ENCODE data around the gene PLXNB3.

The PLXNB3 gene

GRCh38 chrX:153778684-153779101 is 14.6 kb downstream of the PLXNB3 start:
- Mint-ChIP-seq H3K36me3 (ENCODE audit: low read depth) (no peaks in the 10 kb centered on the region), H3K4me3 (no peak overlapping the region), H3K9me3 (no peaks in the 10 kb centered on the region), H3K27me3 (ENCODE audit: low read depth) (peaks cover 3% of the 10 kb centered on the region), H3K27ac (no peak overlapping the region), H3K4me1 (ENCODE audit: low read depth) (peaks cover 3% of the 10 kb centered on the region)
- no peak for DNase-seq (ENCODE audit: low spot score)

GRCh38 chrX:153779891-153780677 is 16.0 kb downstream of the PLXNB3 start:
- DNase-seq (ENCODE audit: low spot score), result no peak
- H3K27me3 Mint-ChIP-seq (ENCODE audit: low read depth), result peaks cover 3% of the 10 kb centered on the region
- peaks cover 3% of the 10 kb centered on the region for H3K4me1 Mint-ChIP-seq (ENCODE audit: low read depth)
- no peaks in the 10 kb centered on the region for H3K36me3 Mint-ChIP-seq (ENCODE audit: low read depth)
- no peaks in the 10 kb centered on the region for H3K9me3 Mint-ChIP-seq
- no peak overlapping the region for H3K27ac Mint-ChIP-seq
- H3K4me3 Mint-ChIP-seq, result no peak overlapping the region

- no peak for DNase-seq (ENCODE audit: low spot score)
- Mint-ChIP-seq H3K27me3 (ENCODE audit: low read depth) (peaks cover 3% of the 10 kb centered on the region), H3K27ac (no peak within 1 kb of the TSS), H3K9me3 (no peaks in the 10 kb centered on the region), H3K4me1 (ENCODE audit: low read depth) (peaks cover 3% of the 10 kb centered on the region), H3K36me3 (ENCODE audit: low read depth) (no peaks in the 10 kb centered on the region), H3K4me3 (no peak within 1 kb of the TSS)
These were observed 16.8 kb downstream of the PLXNB3 start, which contains the start of gene SRPK3 for GRCh38 chrX:153780678-153781427. TSS of gene SRPK3 (plus strand) at chrX:153781041. CDS start at chrX:153781087, 46 bp downstream.

GRCh38 chrX:153781428-153782047 is 17.5 kb downstream of the PLXNB3 start:
- peaks cover 3% of the 10 kb centered on the region for H3K27me3 Mint-ChIP-seq (ENCODE audit: low read depth)
- no peak overlapping the region for H3K27ac Mint-ChIP-seq

GRCh38 chrX:153782313-153782712 is 18.3 kb downstream of the PLXNB3 start:
- Mint-ChIP-seq H3K27me3 (ENCODE audit: low read depth) (peaks cover 3% of the 10 kb centered on the region), H3K27ac (no peak overlapping the region), H3K4me1 (ENCODE audit: low read depth) (peaks cover 3% of the 10 kb centered on the region), H3K4me3 (no peak overlapping the region), H3K9me3 (no peaks in the 10 kb centered on the region), H3K36me3 (ENCODE audit: low read depth) (no peaks in the 10 kb centered on the region)
- DNase-seq (ENCODE audit: low spot score), result no peak

More at GRCh38 chrX:153781428-153782047, 17.5 kb downstream of the PLXNB3 start:
- H3K36me3 Mint-ChIP-seq (ENCODE audit: low read depth), result no peaks in the 10 kb centered on the region
- no peaks in the 10 kb centered on the region for H3K9me3 Mint-ChIP-seq
- H3K4me1 Mint-ChIP-seq (ENCODE audit: low read depth), result peaks cover 3% of the 10 kb centered on the region
- H3K4me3 Mint-ChIP-seq, result no peak overlapping the region
- DNase-seq (ENCODE audit: low spot score), result no peak

GRCh38 chrX:153782871-153783270 is 18.8 kb downstream of the PLXNB3 start:
- Mint-ChIP-seq H3K4me3 (no peak overlapping the region), H3K27me3 (ENCODE audit: low read depth) (peaks cover 3% of the 10 kb centered on the region), H3K9me3 (no peaks in the 10 kb centered on the region), H3K4me1 (ENCODE audit: low read depth) (peaks cover 3% of the 10 kb centered on the region), H3K27ac (no peak overlapping the region), H3K36me3 (ENCODE audit: low read depth) (no peaks in the 10 kb centered on the region)
- no peak for DNase-seq (ENCODE audit: low spot score)

- Mint-ChIP-seq H3K4me1 (ENCODE audit: low read depth) (peaks cover 3% of the 10 kb centered on the region), H3K27me3 (ENCODE audit: low read depth) (peaks cover 3% of the 10 kb centered on the region), H3K27ac (no peak overlapping the region), H3K4me3 (no peak overlapping the region), H3K9me3 (no peaks in the 10 kb centered on the region), H3K36me3 (ENCODE audit: low read depth) (no peaks in the 10 kb centered on the region)
- DNase-seq (ENCODE audit: low spot score), result no peak
These were observed 19.4 kb downstream of the PLXNB3 start for GRCh38 chrX:153783378-153784013.

GRCh38 chrX:153784325-153784967 is 20.4 kb downstream of the PLXNB3 start:
- Mint-ChIP-seq H3K9me3 (no peaks in the 10 kb centered on the region), H3K4me1 (ENCODE audit: low read depth) (peaks cover 3% of the 10 kb centered on the region), H3K27ac (no peak overlapping the region), H3K27me3 (ENCODE audit: low read depth) (peaks cover 3% of the 10 kb centered on the region), H3K36me3 (ENCODE audit: low read depth) (no peaks in the 10 kb centered on the region), H3K4me3 (no peak overlapping the region)
- DNase-seq (ENCODE audit: low spot score), result no peak

GRCh38 chrX:153786669-153787068 is 22.6 kb downstream of the PLXNB3 start:
- Mint-ChIP-seq H3K36me3 (ENCODE audit: low read depth) (no peaks in the 10 kb centered on the region), H3K4me3 (no peak overlapping the region), H3K4me1 (ENCODE audit: low read depth) (no peaks in the 10 kb centered on the region), H3K9me3 (no peaks in the 10 kb centered on the region), H3K27me3 (ENCODE audit: low read depth) (no peaks in the 10 kb centered on the region), H3K27ac (no peak overlapping the region)
- DNase-seq (ENCODE audit: low spot score), result no peak

- no peak overlapping the region for H3K27ac Mint-ChIP-seq
- no peak for DNase-seq (ENCODE audit: low spot score)
- H3K4me3 Mint-ChIP-seq, result no peak overlapping the region
- H3K27me3 Mint-ChIP-seq (ENCODE audit: low read depth), result no peaks in the 10 kb centered on the region
- H3K36me3 Mint-ChIP-seq (ENCODE audit: low read depth), result peaks cover 7% of the 10 kb centered on the region
- no peaks in the 10 kb centered on the region for H3K9me3 Mint-ChIP-seq
- H3K4me1 Mint-ChIP-seq (ENCODE audit: low read depth), result peaks cover 6% of the 10 kb centered on the region
These were observed 25.6 kb downstream of the PLXNB3 start for GRCh38 chrX:153789654-153790053.

- Mint-ChIP-seq H3K27me3 (ENCODE audit: low read depth) (no peaks in the 10 kb centered on the region), H3K9me3 (no peaks in the 10 kb centered on the region), H3K4me1 (ENCODE audit: low read depth) (peaks cover 8% of the 10 kb centered on the region), H3K36me3 (ENCODE audit: low read depth) (peaks cover 12% of the 10 kb centered on the region), H3K4me3 (no peak overlapping the region), H3K27ac (no peak overlapping the region)
- DNase-seq (ENCODE audit: low spot score), result no peak
These were observed 27.2 kb downstream of the PLXNB3 start for GRCh38 chrX:153791104-153791852.

GRCh38 chrX:153792368-153792767 is 28.3 kb downstream of the PLXNB3 start:
- Mint-ChIP-seq H3K4me1 (ENCODE audit: low read depth) (peaks cover 9% of the 10 kb centered on the region), H3K4me3 (no peak overlapping the region), H3K36me3 (ENCODE audit: low read depth) (peaks cover 21% of the 10 kb centered on the region), H3K27me3 (ENCODE audit: low read depth) (no peaks in the 10 kb centered on the region), H3K9me3 (no peaks in the 10 kb centered on the region), H3K27ac (no peak overlapping the region)
- no peak for DNase-seq (ENCODE audit: low spot score)

GRCh38 chrX:153793291-153793690 is 29.2 kb downstream of the PLXNB3 start:
- no peaks in the 10 kb centered on the region for H3K9me3 Mint-ChIP-seq
- peaks cover 25% of the 10 kb centered on the region for H3K36me3 Mint-ChIP-seq (ENCODE audit: low read depth)
- no peaks in the 10 kb centered on the region for H3K27me3 Mint-ChIP-seq (ENCODE audit: low read depth)
- no peak for DNase-seq (ENCODE audit: low spot score)
- H3K27ac Mint-ChIP-seq, result peak overlapping the region; percentile 82
- H3K4me3 Mint-ChIP-seq, result peak overlapping the region; percentile 96
- peaks cover 9% of the 10 kb centered on the region for H3K4me1 Mint-ChIP-seq (ENCODE audit: low read depth)

All from T-helper 2 cell treated with Interferon-gamma antibody and Interleukin-4, amounts not matched to agents 5 μg/mL and 100 μg/mL, for 36 hours (primary cell).